Head of caudate nucleus (tissue), 42 donors: ENCODE results near the gene ARVCF.

ENCODE experiments used
- DNase-seq, 42 donors: peaks; one replicate each; pipeline versions ENCODE4 v3.0.0 to v3.0.0-alpha.2; 2020 to 2021; ENCODE audit warnings: mixed read lengths in 7 of 42
- intact Hi-C: fragments of 100-400 bp; cut with DNase I; formaldehyde crosslinking; loops from one replicate; pipeline ENCODE4 v1.15.0; 2022

The ARVCF gene

GRCh38 chr22:19961201-19961580 is 55.4 kb downstream of the ARVCF start:
- intact Hi-C loops = loop anchor here (10.0 kb wide), 1 partner anchor 164 kb away; no protein-coding TSS in a partner anchor

GRCh38 chr22:19960491-19961200 is 56.0 kb downstream of the ARVCF start:
- intact Hi-C loops = loop anchor here (10.0 kb wide), 1 partner anchor 164 kb away; no protein-coding TSS in a partner anchor
- no peak for DNase-seq

More at GRCh38 chr22:19961201-19961580, 55.4 kb downstream of the ARVCF start:
- DNase-seq = peak in 1 of 42 donors; percentile 1

GRCh38 chr22:19959587-19960490 is 56.8 kb downstream of the ARVCF start:
- DNase-seq = peak in 1 of 42 donors; percentile 1
- intact Hi-C loops = loop anchor here (10.0 kb wide), 1 partner anchor 165 kb away; no protein-coding TSS in a partner anchor

- intact Hi-C loops = no loop called here
- peak in 3 of 42 donors; percentile 2 to 37 (median 29) for DNase-seq
Observed at GRCh38 chr22:19959043-19959586, 57.5 kb downstream of the ARVCF start.

- peak in 1 of 42 donors; percentile 1 for DNase-seq
- intact Hi-C loops = no loop called here
Observed at GRCh38 chr22:19958083-19959042, 58.3 kb downstream of the ARVCF start.

GRCh38 chr22:19957445-19957844 is 59.2 kb downstream of the ARVCF start:
- intact Hi-C loops = no loop called here
- DNase-seq = peak in 1 of 42 donors; percentile 0

GRCh38 chr22:19955241-19956128 is 61.1 kb downstream of the ARVCF start:
- no peak for DNase-seq
- intact Hi-C loops = no loop called here

GRCh38 chr22:19951346-19951745 is 65.3 kb downstream of the ARVCF start:
- DNase-seq = no peak
- intact Hi-C loops = no loop called here

GRCh38 chr22:19948057-19948760 is 68.4 kb downstream of the ARVCF start:
- intact Hi-C loops = no loop called here
- DNase-seq = peak in 2 of 42 donors; percentile 3 to 22

GRCh38 chr22:19943082-19944026 is 73.3 kb downstream of the ARVCF start:
- intact Hi-C loops = no loop called here
- no peak for DNase-seq

GRCh38 chr22:19942157-19943081 is 74.2 kb downstream of the ARVCF start:
- DNase-seq = peak in 7 of 42 donors; percentile 13 to 53 (median 28)
- intact Hi-C loops = no loop called here

- intact Hi-C loops = no loop called here
- DNase-seq = peak in 38 of 42 donors; percentile 50 to 81 (median 64)
Observed at GRCh38 chr22:19941365-19942082, 75.1 kb downstream of the ARVCF start, which contains the start of the genes COMT and TXNRD2. COMT (plus strand) TSS chr22:19941772; CDS start chr22:19962527, 20,755 bp downstream. TXNRD2 (minus strand) TSS chr22:19941818; CDS start chr22:19941803, 15 bp downstream.

- no peak for DNase-seq
- intact Hi-C loops = no loop called here
Observed at GRCh38 chr22:19940536-19941364, 75.9 kb downstream of the ARVCF start.
